ENCODE results near the gene SERTAD2. TPM values are rescaled to one million over a fixed set of nuclear protein-coding genes. Genes with fewer than 3 reads are reported as not detected.

Gene SERTAD2, protein sequence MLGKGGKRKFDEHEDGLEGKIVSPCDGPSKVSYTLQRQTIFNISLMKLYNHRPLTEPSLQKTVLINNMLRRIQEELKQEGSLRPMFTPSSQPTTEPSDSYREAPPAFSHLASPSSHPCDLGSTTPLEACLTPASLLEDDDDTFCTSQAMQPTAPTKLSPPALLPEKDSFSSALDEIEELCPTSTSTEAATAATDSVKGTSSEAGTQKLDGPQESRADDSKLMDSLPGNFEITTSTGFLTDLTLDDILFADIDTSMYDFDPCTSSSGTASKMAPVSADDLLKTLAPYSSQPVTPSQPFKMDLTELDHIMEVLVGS
- 3.4 and 3.5 TPM in 2 replicates for total RNA-seq (2014; rRNA removed; shearing (Covaris generic); ENCODE audit: low replicate concordance)

DNA sequence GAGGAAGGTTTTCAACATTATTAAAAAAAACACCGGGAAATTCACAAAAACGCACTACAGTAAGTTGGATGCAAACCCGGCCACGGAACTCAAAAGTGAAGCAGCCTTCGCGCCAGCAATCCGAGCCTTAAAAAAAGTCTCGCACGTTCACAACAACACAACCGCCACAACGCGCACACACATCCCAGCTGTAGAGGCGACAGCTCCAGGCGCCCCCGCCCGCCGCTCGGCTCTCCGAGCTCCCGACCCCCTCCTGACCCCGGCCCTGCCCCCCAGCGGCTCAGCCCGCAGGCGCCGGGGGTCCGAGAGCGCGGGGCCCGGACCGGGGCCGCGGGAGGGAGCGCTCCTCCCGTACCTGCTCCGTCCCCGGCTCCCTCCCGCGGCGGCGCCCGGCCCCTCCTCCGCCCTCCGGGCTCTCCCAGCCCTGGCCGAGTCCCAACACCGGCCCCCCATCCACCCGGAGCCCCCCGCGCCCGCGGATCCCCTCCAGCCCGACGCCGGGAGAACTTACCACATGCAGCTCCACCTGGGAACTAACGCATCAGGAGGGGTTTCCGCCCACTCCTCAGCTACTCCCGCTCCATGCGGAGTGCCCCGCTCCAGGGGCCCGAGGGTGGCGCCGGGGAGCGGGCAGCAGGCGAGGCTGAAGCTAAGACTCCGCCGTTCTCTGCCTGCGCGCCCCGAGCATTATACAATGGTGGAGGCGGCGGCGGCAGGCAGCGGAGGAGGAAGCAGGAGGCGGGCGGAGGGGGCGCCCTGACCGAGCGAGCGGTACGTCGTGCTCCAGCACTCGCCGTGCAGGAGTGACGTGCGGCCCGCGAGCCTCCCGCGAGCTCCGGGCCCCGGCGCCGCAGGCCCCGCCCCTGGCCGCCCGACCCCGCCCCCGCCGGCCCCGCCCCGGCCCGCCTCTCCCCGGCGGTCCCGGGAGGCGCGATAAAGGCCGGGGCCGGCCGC is at the start of gene SERTAD2:
Gene SERTAD2, minus strand, starts transcription at position 805 of the 954 bp plus-strand sequence. CDS start 17,042 bp downstream, outside the sequence.
- in situ Hi-C loops (cut with HindIII; ENCODE audit: low pct_unique_long_range_greater_than_20kb, low sequenced_read_pairs), result no loop called here
- DNase-seq (ENCODE audit: low read depth), result peak; percentile 86

DNA sequence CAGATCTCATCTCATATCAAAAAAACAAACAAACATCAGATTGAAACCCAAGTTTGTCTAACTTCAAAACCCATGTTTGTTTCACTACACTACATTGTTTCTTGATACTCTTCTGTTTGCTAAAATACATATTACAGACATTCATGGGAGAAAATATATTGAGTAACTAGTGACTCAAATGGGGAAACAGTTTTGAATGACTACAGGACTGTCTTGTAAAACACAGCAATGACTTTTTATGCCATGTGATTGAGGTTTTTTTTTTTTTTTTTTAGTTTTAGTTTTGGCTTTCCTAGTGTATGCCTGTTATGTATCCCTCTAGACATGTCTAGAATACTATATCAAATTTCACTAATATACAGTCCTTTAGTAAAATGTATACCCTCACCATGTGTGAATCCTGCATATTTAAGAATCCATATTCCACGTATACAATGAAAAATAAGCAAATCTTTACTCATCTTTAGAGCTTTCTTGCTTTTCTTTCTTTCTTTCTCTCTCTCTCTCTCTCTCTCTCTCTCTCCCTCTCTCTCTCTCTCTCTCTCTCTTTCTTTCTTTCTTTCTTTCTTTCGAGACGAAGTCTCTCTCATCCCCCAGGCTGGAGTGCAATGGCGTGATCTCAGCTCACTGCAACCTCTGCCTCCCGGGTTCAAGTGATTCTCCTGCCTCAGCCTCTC is 46.6 kb upstream of the SERTAD2 start:
- no peak for DNase-seq (ENCODE audit: low read depth)
- in situ Hi-C loops (cut with HindIII; ENCODE audit: low pct_unique_long_range_greater_than_20kb, low sequenced_read_pairs), result no loop called here

- in situ Hi-C loops (cut with HindIII; ENCODE audit: low pct_unique_long_range_greater_than_20kb, low sequenced_read_pairs), result no loop called here
- DNase-seq (ENCODE audit: low read depth), result peak; percentile 30
Observed at GRCh38 chr2:64699712-64700111, 46.0 kb upstream of the SERTAD2 start.

- peak; percentile 81 for DNase-seq (ENCODE audit: low read depth)
Observed at GRCh38 chr2:64698668-64699444, 45.1 kb upstream of the SERTAD2 start.

GRCh38 chr2:64698177-64698643 is 44.5 kb upstream of the SERTAD2 start:
- in situ Hi-C loops (cut with HindIII; ENCODE audit: low pct_unique_long_range_greater_than_20kb, low sequenced_read_pairs), result no loop called here
- no peak for DNase-seq (ENCODE audit: low read depth)

More at GRCh38 chr2:64698668-64699444, 45.1 kb upstream of the SERTAD2 start:
- in situ Hi-C loops (cut with HindIII; ENCODE audit: low pct_unique_long_range_greater_than_20kb, low sequenced_read_pairs), result no loop called here

DNA sequence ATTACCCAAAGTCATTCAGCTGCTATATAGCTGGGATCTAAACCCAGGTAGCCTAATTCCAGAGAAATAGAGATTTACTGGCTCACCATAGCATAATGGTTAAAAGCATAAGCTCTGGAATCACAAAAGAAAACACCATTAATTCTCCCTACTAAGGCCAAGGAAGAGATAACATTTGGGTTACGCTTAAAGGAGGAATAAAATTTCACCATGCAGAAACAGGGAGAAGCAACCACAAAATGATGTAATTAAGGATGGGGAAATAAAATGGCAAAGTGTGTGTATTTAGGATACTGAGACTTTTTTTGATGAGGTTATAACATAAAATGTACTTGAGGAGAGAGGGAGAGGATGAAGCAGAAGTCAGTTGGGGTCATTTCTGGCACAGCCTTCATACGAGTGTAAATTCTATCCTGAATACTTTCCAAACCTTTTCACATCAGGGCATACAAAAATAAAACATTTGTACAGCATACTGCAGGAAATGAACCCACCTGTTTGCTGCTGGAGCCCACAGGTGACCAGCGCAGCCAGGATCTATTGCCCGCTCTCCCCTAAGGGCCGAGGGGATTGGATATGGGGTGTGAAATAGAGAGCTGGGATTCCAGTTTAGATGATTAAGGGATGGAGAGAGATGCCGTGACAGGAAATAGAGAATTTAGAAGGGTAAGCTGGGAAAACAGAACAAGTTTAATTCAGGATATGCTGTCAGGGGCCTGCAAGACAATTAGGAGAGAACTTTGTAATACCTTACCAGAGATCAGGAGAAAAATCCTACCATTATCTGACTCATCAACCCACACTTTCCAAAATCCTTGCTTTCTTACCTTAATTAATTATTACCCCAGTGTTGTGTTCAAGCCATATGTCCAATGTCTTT is 43.8 kb upstream of the SERTAD2 start:
- no peak for DNase-seq (ENCODE audit: low read depth)
- in situ Hi-C loops (cut with HindIII; ENCODE audit: low pct_unique_long_range_greater_than_20kb, low sequenced_read_pairs), result no loop called here

DNA sequence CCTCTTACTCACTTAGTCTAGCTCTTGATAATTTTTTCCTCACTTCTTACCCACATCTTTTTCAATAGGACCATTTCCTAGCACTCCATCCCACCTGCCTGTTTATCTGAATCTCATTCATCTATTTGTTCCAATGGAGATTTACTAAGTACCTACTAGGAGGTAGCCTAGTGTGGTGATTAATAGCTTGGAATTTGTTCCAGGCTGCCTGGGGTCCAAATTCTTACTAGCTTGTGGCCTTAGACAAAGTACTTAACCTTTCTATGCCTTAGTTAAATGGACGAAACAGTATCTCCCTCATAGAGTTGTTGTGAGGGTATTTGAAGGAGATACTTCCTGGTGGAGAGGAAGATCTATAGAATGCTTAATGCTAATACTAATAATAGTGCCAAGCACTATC is 42.9 kb upstream of the SERTAD2 start:
- DNase-seq (ENCODE audit: low read depth), result no peak
- in situ Hi-C loops (cut with HindIII; ENCODE audit: low pct_unique_long_range_greater_than_20kb, low sequenced_read_pairs), result no loop called here

GRCh38 chr2:64695721-64696261 is 42.1 kb upstream of the SERTAD2 start:
- DNase-seq (ENCODE audit: low read depth), result peak; percentile 65
- in situ Hi-C loops (cut with HindIII; ENCODE audit: low pct_unique_long_range_greater_than_20kb, low sequenced_read_pairs), result no loop called here

GRCh38 chr2:64692401-64692800 is 38.7 kb upstream of the SERTAD2 start:
- DNase-seq (ENCODE audit: low read depth), result no peak
- in situ Hi-C loops (cut with HindIII; ENCODE audit: low pct_unique_long_range_greater_than_20kb, low sequenced_read_pairs), result no loop called here

DNA sequence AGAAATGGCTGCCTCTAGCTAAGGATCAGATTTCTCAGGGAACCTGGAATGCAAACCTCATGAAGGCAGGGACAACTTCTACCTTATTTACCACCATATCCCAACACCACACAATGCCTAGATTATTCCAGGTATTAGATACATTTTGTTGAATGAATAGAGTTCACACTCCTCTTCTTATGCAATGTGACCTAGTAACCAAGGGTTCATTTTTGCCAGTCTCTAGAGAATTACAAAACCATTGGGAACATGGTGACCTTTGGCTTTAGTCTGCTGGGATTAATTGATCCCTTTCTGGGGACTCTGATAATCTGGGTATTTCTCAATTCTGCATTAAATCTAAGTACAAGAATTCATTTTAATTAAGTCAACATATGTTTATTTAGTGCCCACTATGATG is 35.2 kb upstream of the SERTAD2 start:
- DNase-seq (ENCODE audit: low read depth), result no peak

DNA sequence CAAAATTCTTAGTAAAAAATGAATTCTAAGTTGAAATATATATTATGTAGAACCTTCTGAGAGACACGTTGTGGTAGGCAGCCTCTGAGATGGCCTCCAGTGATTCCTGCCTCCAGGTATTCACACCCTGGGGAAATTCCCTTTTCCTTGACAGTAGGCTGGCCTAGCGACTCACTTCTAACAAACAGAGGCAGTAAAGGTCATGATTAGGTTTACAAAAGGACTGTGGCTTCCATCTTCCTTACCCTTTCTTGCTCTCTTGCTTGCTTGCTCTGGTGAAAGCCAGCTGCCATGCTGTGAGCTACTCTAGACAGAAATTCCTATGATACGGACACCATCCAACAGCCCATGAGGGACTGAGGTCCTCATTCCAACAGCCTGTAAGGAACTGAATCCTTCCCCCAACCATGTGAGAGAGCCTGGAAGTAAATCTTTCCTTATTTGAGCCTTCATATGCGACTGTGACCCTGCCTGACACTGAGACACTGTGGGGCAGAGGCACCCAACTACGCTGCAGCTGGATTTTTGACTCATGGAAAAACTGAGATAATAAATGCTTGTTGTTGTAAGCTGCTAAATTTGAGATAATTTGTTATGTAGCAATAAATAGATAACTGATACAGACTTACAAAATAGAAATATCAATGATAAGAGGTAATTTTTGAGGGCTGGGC is 32.7 kb upstream of the SERTAD2 start:
- no peak for DNase-seq (ENCODE audit: low read depth)
- in situ Hi-C loops (cut with HindIII; ENCODE audit: low pct_unique_long_range_greater_than_20kb, low sequenced_read_pairs), result no loop called here

More for the DNA sequence above, 35.2 kb upstream of the SERTAD2 start:
- in situ Hi-C loops (cut with HindIII; ENCODE audit: low pct_unique_long_range_greater_than_20kb, low sequenced_read_pairs), result no loop called here

GRCh38 chr2:64685430-64685829 is 31.7 kb upstream of the SERTAD2 start:
- DNase-seq (ENCODE audit: low read depth), result peak; percentile 68
- in situ Hi-C loops (cut with HindIII; ENCODE audit: low pct_unique_long_range_greater_than_20kb, low sequenced_read_pairs), result no loop called here

GRCh38 chr2:64683771-64684510 is 30.2 kb upstream of the SERTAD2 start:
- no peak for DNase-seq (ENCODE audit: low read depth)
- in situ Hi-C loops (cut with HindIII; ENCODE audit: low pct_unique_long_range_greater_than_20kb, low sequenced_read_pairs), result no loop called here

GRCh38 chr2:64681479-64681967 is 27.8 kb upstream of the SERTAD2 start:
- in situ Hi-C loops (cut with HindIII; ENCODE audit: low pct_unique_long_range_greater_than_20kb, low sequenced_read_pairs), result no loop called here
- no peak for DNase-seq (ENCODE audit: low read depth)

DNA sequence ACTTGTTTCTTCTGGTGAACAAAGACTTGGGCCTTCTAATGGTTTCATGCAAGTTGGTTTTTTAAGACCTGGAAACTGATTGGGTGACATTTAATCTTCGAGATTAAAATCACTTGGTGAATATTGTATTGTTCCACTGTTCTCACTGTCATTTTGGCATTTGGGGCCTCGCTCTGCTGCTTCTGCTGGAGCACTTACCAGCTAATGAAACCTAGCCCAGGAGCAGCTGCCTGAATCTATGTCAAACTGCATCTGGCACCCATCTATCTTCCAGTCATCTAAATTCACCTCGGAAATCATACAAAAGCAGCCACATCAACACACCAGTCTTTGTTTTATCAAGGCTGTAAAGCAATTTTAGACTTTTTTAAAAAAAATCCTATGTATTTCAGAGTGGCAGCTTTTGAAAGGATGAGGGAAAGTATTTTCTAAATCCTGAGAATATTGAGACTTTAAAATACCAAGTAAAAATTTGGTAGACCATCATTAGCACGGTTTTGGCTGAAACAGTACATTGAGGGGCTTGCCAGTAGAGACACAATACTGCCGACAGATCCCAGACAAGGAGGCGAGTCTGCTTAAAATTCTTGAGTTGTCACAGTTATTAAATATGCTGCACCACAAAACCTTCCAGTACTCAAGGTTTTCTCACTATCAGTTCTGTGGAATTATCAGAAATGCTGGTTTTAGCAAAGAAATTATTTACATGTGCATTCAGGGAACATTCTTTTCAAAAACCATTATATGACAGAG is 26.1 kb upstream of the SERTAD2 start:
- in situ Hi-C loops (cut with HindIII; ENCODE audit: low pct_unique_long_range_greater_than_20kb, low sequenced_read_pairs), result no loop called here
- no peak for DNase-seq (ENCODE audit: low read depth)
